GM21360 (cell line): ENCODE results near the gene TRPT1.

ENCODE experiments used
- ATAC-seq: cut with Tn5 transposase; IDR thresholded peaks from one replicate; pipeline ENCODE4 v1.9.1; 2021; ENCODE audit warnings: mild to moderate bottlenecking, moderate library complexity; ENCODE audit not compliant: unreplicated experiment

TRPT1 gene

DNA sequence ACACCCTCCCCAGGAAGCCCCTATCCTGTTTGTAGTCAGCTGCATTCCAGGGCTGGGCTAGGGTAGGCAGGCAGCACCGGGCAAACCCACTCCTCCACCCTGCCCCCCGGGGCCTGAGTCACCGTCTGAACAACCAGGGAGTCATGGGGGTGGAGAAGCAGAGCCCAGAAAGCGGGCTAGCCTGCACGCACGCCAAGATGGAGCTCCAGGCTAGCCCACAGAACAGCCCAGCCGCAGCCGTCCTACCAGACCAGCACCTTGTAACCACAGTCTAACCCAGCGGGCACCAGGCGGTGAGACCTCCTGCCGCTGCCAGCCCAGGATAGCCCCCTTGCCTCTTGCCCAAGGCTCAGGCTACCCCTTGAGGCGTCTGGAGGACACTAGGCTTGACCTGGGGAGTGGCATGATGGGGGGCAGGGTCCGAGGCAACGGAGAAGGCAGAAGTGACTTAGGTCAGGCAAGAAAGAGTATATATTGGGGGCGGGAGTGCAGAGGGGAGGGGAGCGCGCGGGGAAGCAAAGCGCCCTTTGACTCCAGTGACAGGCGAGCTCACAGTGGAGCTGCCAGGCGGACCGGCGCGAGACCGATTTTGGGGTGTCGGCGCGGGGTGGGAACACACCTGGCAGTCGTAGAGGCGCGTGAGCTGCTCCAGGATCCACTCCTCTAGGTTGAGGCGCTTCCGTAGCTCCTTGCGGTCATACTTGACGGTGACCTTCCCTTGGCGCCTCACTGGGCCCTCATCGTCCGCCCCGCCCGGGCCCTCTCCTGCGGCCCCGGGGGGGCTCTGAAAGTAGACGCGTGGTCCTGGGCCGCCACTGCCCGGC lies 20.0 kb upstream of the TRPT1 start:
- no peak for ATAC-seq

DNA sequence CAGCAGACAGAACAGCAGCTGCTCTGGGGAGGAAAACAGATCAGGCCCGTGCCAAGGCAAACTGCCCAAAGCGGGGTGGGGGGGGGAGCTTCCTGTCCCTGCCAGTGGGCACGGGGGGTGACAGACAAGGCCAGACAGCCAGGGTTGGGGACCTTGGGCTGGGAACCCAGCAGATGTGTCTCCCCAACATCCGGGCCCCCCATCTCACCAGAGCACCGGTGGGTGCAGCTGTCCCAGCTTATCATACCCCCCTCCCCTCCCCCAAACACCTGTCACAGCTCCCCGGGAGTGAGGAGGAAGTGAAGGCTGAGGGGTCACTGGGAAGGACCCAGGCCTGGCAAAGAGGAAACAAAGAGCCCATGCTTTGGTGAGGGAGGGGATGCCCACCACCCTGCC lies 19.4 kb upstream of the TRPT1 start:
- no peak for ATAC-seq

- ATAC-seq: no peak
Measured at GRCh38 chr11:64244966-64245365, 19.0 kb upstream of the TRPT1 start.

GRCh38 chr11:64244107-64244506 lies 18.1 kb upstream of the TRPT1 start:
- no peak for ATAC-seq

- ATAC-seq: no peak
Measured at GRCh38 chr11:64243236-64243854, 17.4 kb upstream of the TRPT1 start.

- ATAC-seq: peak; percentile 53
Measured at GRCh38 chr11:64241491-64242374, 15.7 kb upstream of the TRPT1 start.

DNA sequence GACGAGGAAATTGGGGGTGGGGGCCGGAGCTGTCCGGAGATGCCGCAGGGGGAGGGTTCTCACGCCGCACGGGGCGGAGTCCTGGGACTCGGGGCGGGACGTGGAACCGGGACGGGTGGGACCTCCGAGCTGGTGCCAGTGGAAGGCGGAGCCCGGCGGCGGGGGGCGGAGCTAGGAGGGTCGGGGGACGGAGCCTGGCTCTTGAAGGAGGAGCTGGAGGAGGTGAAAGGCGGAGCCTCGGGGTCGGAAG lies 15.2 kb upstream of the TRPT1 start:
- ATAC-seq: peak; percentile 60

GRCh38 chr11:64240435-64241240 lies 14.7 kb upstream of the TRPT1 start, which contains the start of gene FKBP2:
Gene FKBP2, plus strand, starts transcription at chr11:64241095. Its CDS starts 1,293 bp downstream, at chr11:64242388.
- ATAC-seq: peak; percentile 40

DNA sequence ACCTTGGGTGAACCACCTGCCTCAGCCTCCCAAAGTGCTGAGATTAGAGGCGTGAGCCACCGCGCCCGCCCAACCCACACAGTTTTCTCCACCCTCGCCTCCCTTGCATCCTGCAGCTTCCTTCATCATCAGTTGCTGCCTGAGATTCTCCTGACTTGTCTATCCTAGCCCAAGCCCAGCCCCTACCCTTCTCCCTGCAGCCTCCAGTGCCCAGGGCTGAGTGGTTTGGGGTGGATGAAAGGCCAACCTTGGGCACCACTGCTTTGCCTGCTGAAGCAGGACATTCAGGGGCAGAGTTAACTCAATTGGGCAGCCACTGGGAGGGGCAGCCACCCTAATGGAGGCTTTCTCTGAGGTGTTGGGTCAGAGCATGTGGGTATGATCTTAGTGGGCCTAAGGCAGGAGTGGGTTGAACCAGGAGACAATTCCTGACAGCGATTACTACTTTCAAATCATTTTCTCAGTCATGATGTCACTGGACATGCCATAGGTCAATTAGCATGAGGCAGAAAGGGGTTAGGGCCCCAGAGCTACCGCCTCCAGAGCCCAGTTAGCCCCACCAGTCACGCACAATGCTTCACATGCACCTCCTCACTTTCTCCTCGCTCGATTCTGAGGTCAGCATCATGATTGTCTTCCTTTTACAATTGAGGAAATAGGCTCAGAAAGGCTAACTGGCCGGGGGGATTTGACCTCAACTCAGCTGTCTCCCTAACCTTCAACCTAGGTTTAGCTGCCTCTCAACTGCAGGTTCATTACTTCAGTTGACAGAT lies 13.9 kb upstream of the TRPT1 start:
- no peak for ATAC-seq

DNA sequence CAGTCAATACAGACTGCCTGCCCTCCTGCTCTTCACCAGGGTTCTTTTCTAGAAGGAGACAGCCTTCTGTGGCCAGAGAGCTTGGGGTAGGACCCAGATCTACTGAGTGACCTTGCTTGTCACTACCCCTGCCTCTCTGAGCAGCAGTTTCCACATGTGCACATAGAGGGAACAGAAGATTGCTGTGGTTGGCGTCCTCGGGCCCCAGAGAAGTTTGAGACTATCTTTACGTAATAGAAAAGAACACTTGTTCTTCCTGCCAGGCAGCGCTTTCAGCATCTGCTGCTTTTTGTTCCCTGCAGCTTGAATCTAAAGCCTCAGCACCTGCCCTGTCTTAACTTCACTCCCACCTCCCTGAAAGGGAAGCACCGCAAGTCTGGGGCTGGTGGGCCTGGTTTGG lies 13.0 kb upstream of the TRPT1 start:
- no peak for ATAC-seq

DNA sequence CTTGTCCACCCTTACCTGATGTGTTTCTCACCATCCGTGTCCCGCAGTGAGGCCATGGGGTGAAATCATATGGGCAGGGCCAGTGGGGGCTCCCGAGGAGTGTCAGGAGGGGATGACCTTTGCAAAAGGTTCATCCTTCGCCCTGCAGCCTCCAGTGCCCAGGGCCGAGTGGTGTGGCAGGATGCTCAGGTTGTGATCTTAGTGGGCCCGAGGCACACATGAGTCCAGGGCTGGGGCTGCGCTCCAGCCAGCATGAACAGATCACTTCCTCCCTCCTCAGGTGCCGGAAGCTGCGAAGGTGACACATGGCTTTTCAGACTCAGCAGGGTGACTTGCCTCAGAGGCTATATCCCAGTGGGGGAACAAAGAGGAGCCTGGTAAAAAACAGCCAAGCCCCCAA lies 12.1 kb upstream of the TRPT1 start:
- ATAC-seq: no peak

- ATAC-seq: no peak
Measured at GRCh38 chr11:64237484-64237951, 11.5 kb upstream of the TRPT1 start.

- ATAC-seq: no peak
Measured at GRCh38 chr11:64235437-64236161, 9.6 kb upstream of the TRPT1 start.

DNA sequence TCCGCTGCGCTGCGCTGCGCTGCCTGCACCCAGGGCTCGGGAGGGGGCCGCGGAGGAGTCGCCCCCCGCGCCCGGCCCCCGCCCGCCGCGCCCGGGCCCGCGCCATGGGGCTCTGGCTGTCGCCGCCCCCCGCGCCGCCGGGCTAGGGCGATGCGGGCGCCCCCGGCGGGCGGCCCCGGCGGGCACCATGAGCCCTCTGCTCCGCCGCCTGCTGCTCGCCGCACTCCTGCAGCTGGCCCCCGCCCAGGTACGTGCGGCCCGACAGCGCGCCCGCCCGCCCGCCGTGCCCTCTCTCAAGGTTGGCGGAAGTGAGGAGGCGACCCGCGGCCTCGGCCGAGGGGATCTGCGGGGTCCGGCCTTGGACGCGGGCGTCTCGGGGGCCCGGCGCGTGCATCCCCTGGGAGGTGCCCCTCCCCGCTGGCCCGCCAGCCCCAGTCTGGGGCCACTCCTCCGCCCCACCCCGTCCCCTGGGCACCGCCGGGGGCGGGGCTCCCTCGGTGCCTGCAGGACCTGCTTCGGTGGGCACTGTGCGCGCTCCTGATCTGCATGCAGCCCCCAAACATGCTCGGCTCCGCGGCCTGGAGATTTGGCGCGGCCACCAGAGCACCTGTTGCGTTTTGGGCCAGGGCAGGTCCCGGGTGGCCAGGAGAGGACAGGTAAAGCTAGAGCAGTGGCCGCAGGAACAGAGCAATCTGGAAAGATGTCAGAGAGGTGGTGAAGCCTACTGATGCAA lies 8.8 kb upstream of the TRPT1 start:
- ATAC-seq: peak; percentile 22

DNA sequence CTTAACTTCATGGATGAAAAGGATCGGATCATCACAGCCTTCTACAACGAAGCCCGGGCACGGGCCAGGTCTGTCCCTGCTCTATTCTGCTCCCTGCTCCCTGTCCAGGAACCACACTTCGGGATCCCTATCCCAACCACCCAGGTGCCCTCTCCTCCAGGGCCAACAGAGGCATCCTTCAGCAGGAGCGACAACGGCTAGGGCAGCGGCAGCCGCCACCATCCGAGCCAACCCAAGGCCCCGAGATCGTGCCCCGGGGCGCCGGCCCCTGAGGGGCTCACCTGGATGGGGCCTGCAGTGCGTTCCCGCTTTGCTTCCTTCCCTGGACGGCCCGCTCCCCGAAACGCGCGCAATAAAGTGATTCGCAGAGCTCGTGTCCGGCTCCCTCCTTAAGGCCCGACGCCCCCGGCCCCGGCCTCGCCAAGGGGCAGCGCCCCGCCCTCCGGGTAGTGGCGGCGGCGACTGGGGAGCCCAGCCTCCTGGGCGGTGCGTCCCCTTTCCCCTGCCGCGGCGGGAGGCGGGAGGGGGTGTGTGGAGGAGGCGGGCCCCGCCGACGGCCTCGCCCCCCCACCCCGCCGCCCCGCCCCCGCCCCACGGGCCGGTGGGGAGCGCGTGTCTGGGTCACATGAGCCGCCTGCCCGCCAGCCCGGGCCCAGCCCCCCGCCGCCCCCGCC lies 8.1 kb upstream of the TRPT1 start, which contains the start of gene VEGFB:
TSS of gene VEGFB (plus strand) at position 672 of the 674 bp plus-strand sequence. CDS start 250 bp downstream, outside the sequence.
- ATAC-seq: peak; percentile 38

DNA sequence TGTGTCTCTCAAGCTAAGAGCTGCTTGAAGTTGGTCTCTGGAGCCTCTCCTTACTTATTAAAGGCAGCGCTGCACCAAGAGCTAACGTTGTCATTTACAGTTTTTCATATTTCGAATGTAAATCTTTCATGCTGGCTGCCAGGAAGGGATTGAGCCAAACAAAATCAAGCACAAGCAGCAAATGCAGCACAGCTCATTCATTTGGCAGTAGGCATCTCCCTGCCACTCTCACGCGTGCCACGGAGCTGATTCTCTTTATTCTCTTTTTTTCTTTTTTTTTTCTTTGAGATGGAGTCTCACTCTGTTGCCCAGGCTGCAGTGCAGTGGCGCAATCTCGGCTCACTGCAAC lies 7.0 kb upstream of the TRPT1 start:
- no peak for ATAC-seq

DNA sequence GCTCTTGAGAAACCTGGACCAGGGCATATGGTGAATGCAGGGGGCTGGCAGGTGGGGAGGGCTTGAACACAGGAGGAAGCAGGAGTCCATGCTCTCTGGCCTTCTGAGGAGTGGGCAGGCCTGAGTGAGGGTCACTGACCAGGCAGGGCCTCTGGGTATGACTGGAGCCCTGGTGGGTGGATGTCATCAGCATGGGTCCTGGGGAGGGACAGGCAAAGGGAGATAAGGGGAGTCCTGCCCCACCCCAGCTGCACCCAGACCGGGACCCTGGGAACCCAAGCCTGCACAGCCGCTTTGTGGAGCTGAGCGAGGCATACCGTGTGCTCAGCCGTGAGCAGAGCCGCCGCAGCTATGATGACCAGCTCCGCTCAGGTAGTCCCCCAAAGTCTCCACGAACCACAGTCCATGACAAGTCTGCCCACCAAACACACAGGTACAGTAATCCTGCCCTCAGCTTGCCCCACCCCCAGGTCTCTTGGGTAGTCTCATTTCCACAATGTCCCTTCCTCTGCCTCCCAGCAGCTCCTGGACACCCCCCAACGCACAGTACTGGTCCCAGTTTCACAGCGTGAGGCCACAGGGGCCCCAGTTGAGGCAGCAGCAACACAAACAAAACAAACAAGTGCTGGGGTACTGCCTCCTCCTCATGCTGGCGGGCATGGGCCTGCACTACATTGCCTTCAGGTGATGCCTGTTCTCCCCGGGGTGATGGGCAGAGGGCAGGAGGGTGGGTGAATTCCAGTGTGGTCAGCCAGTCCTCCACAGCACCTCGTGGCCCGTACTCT lies 6.4 kb upstream of the TRPT1 start:
- no peak for ATAC-seq
